Stimulated activated CD8-positive, alpha-beta memory T cell treated with anti-CD3 and anti-CD28 coated beads, Interleukin-7, amount 100 ng/mL, for 1 hour (primary cell): ENCODE data around the gene SMIM11.
"Not testable (repeated sequence)": the region's sequence is repeated elsewhere in the genome, so short reads cannot be mapped to it uniquely, and the experiment has no call there.

Experiments used
- DNase-seq, 2 donors: peaks; one replicate each; pipeline ENCODE4 v3.0.0-alpha.2; 2020; ENCODE audit warnings: low read depth in 2 of 2

The SMIM11 gene

DNA sequence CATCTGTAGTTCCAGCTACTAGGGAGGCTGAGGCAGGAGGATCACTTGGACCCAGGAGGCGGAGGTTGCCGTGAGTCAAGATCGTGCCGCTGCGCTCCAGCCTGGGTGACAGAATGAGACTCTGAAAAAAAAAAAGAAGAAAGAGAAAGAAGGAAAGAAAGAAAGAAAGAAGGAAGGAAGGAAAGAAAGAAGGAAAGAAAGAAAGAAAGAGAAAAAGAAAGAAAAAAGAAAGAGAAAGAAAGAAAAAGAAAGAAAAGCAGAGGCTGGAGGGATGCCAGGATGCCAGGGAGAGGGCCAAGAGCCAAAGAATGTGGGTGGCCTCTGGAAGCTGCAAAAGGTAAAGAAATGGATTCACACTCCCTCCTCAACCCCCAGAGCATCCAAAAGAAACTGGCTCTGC, 19.7 kb upstream of the SMIM11 start:
- no peak for DNase-seq

DNA sequence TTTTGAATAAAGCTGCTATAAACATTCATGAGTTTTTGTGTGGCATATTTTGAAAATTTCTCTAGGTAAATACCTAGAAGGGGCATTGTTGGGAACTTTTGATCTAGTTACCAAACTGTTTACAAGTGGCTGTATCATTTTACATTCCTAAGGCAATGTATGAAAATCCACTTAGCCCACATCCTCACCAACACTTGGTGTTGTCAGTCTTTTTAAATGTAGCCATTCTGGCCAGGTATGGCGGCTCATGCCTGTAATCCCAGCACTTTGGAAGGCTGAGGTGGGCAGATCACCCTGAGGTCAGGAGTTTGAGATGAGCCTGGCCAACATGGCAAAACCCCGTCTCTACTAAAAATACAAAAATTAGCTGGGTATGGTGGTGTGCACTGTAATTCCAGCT, 17.4 kb upstream of the SMIM11 start:
- no peak for DNase-seq

DNA sequence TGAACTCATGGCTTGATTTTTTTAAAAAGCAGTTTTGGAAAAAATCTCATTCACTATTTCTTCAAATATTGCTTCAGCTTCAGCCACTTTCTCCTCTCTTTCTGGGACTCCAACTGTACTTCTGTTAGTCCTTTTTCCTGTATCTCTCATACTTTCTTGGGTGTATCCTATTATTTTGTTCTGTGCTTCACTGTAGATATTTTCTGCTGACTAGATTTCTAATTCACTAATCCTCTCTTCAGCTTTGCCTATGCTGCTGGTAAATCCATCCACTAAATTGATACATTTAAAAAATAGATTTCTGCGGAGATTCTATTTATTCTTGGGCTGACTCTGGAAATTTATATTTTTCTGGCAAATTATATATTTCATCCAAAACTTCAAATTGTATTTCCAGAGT, 16.4 kb upstream of the SMIM11 start:
- no peak for DNase-seq

DNA sequence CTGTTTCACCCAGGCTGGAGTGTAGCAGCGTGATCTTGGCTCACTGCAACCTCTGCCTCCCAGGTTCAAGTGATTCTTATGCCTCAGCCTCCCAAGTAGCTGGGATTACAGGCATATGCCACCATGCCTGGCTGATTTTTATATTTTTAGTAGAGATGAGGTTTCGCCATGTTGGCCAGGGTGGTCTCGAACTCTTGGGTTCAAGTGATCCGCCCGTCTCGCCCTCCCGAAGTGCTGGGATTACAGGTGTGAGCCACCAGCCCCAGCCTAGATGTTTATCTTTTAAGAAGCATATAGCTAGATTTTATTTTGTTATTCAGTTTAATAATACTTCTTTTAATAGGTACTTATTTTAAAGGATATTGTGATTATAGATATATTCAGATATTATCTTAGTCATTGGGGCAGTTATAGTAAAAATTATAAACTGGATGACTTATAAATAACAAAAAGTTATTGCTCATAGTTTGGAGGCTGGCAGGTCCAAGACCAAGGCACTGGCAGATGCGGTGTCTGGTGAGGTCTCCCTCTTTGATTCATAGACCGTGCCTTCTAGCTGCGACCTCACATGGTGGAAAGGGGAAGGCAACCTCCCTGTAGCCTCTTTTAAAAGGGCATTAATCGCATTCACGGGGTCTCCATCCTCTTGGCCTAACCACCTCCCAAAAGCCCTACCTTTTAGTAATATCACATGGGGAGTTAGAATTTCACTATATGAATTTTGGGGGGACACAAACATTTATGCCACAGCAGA, 14.6 kb upstream of the SMIM11 start:
- DNase-seq = no peak

DNA sequence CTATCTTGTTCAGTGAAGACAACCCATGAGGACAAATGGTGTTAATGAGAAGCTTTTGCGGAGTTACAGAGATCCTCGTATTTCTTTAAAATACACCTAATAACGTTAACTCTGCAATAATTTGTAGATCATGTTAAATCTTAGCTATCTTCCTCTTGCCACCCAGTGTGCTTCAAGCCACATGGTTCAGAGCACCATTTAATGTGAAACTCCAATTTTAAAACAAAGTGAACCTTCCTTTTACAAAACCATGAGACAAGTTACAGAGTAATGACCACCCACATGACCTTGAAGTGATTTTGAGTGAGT, 13.2 kb upstream of the SMIM11 start:
- DNase-seq = no peak

DNA sequence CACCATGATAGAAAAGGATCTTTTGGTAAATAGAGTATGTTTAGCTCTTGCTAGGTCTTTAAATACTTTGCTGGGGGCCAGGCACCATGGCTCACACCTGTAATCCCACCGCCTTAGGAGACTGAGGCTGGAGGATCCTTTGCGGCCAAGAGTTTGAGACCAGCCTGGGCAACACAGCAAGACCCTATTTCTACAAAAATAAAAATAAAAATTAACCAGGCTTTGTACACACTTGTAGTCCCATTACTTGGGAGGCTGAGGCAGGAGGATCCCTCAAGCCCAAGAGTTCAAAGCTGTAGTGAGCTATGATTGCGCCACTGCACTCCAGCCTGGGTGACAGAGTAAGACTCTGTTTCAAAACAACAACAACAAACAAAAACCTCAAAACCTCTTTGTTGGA, 12.6 kb upstream of the SMIM11 start:
- no peak for DNase-seq

DNA sequence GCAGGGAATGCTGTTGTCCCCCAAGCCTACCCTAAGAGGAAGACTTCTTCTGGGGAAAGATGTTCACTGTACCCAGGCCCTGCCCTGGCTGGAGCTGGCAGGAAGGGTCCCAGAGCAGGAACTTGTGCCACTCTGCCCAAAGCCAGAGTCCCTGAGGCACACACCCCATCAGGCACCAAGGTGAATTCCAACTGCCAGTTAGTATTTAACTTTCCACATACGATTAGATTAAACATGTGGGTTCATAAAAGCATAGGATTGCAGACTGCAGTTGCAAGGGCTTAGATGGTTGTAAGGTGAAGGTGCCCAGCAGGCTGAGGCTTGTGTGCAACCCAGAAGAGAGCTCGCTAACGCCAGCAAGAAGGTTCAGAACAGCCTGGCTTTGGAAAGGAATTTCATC, 11.6 kb upstream of the SMIM11 start, which contains the start of gene KCNE2:
TSS of gene KCNE2 (plus strand) at position 274 of the 400 bp plus-strand sequence. CDS start 6,473 bp downstream, outside the sequence.
- no peak for DNase-seq

DNA sequence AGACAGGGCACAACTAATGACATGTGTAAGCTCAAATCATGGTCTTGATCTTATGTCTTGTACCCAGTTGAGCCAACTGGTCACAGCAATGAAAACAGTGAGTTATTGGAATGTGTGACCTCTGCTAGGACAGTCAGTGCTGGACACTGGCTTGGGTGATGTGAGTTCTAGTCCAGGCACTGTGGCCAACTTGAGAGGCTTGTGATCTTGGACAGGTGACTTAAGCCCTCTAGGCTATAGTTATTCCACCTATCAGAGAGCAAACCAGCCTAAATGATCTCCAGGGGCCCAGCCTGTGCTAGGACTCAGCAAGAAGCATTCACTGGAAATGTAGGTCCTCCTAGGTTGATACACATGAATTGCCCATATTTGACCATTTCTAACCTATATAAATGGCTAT, 10.4 kb upstream of the SMIM11 start:
- no peak for DNase-seq

DNA sequence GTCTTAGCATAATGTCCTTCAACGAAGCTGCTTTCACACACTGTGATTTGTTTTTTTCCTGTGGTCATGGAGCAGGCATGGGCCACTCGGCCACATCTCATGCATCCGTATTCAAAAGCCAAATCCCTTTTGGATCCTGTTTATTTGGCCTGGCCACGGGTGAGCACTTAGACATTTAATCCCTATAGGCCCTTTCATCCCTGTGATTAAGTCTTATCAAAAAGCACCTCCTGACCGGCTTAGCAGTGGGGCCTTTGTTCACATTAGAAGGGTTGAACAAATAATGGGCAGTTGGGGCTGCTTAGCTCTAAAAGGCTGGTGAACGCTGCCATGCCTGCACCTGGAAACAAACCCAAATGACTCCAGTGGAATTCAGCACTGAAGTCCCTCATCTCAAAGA, 9.5 kb upstream of the SMIM11 start:
- no peak for DNase-seq

DNA sequence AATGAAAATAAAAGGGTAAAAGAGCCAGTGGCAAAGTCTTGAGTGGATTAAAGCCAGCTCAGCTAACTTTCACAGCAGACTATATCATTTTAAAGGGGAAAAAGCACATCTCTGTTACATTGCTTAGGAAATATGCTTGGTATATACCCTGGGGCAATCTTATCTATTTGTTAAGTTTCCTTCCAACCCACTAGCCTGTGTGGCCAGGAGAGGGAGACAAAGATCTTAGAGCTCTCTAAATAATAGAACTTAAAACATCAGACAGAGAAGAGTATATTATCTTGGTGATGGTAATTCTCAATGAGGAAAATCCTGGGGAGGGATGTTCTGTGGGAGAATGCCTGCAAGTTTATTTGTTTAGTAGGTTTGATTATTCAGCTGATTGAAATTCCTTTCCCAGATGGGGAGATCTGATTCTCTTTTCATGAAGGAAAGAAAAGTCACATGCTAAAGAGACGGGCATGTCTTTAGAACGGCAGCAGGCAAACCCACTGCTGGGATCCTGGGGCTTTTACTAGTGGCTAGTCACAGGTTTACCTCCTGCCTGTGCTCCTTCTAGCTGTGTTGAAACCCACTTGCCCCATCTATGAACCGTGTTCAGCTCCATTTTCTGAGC, 7.9 kb upstream of the SMIM11 start:
- DNase-seq = no peak

DNA sequence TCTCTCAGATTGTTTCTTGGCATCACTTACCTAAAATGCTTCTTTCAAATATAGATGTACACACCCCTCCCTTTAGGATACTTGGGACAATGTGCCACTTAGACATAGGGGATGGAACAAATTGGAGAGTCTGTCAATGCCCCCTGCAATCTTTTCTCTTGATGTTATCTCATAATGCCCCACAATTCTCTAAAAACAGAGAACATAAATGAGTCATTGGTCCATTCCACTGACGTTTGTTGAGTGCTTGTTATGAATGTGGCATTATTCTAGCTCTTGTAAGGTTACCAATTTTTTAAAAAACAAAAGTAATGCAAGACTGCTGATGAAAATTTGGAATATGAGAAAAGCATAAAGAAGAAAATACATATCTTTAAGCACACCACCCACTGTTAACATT, 5.6 kb upstream of the SMIM11 start:
- no peak for DNase-seq

DNA sequence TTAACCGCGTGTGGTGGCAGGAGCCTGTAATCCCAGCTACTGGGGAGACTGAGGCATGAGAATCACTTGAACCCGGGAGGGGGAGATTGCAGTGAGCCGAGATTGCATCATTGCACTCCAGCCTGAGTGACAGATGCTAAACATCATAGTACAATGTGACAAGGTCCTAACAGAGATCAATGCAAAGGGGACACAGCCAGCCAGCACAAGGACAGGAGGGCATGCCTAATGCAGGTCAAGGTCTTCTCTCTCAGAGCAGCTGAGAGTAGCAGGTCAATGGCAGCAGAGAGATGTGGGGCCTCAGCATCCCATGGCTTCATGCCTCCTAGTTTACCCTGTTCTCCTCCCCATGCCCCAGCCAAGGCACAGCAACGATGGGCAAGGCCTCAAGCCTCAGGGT, 3.0 kb upstream of the SMIM11 start:
- DNase-seq = no peak

DNA sequence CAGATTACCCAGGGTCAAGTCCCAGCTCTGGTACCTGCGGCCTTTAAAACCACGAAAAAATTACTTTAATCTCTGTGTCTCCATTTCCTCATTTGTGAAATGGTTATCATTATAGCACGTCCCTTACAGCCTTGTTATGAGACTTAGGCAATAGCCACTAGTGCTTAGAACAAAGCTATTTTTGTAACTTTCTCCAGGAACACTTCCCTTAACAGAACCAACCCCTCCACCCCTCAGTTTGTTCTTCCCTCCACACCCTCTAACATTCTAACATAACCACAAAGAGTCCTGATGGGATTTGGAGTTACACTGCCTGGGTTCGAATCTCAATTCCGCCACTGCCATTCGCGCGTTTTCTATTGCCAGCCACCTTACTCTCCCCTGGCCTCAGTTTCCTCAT, 845 bp upstream of the SMIM11 start:
- not testable (repeated sequence) for DNase-seq

DNA sequence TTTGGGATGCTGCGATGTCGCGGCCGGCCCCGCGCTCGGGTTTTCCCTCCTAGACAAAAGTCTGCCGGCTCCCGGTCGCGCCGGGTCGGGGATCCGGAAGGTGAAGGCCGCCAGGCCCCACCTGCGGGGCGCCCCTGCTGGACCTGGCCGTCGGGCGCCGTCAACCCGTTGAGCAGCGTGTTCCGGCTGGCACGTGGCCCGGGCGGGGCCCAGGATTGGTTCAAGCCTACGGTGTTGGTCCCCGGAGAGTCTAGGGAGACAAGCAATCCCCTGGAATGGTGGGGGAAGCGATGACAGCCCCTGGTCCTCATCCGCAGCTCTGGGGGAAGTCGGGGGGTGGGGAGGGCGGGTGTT, 289 bp downstream of the SMIM11 start:
- DNase-seq = not testable (repeated sequence)

DNA sequence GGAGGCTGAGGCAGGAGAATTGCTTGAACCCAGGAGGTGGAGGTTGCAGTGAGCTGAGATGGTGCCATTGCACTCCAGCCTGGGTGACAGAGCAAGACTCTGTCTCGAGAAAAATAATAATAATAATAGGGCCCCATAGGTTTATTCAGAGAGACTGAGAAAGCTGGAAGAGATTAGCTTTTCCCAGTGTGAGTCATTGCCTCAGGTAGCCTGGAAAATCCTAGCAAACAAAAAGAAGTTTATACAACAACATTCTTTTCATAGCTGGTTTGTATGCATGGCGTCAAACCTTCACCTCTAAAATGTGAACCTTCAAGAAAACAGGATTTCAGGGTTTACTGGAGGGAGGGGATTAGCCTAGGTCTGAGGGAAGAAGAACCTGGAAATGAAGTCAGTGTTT, 7.8 kb downstream of the SMIM11 start:
- DNase-seq = not testable (repeated sequence)

DNA sequence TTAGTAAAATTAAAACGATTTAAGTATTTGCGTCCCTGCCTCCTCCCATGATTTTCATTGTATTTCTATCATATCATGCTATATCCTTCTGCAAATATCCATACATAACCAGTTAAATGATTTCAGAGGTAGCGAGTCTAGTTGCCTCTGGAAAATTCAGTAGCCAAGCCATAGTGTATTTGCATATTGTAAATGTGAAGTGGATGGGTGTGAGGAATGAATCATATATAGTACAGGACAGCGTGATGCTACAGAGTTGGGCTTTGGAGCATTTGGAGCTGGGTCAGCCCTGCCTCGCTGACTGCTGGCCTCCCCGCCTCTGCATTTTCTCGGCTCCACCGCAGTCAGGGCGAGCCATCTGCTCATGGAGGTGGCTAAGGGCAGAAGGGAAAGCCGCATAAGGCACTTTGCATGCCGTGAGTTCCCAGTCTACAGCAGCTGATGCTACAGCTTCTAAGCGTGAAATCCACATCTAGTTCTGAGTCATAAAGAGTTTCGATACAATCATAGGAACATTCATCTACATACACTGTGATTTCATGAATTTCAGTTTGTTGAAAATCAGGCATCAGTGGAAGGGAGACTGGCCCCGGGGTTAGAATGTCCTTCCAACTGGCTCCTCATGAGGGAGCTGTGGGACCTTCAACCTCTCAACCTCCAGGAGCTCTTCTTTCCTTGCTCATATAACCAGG, 8.6 kb downstream of the SMIM11 start:
- not testable (repeated sequence) for DNase-seq

DNA sequence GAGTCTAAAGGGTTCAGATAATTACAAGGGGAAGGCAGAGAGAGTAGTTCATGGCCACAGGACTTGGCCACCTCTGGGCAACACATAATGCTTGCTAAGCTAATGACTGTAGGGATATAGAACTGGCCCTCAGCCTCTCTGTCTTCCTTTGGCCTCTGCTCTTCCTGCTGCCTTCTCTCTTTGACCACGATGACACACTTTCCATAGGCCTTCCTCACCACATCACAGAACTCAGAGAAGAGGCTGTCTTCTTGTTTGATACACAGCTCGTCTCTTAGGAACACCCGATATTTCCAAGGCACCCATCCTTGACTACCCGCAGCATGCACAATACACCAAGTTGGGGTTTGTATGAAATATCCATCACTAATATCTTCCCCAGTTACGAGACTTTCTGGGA, 25.2 kb downstream of the SMIM11 start:
- DNase-seq = not testable (repeated sequence)

DNA sequence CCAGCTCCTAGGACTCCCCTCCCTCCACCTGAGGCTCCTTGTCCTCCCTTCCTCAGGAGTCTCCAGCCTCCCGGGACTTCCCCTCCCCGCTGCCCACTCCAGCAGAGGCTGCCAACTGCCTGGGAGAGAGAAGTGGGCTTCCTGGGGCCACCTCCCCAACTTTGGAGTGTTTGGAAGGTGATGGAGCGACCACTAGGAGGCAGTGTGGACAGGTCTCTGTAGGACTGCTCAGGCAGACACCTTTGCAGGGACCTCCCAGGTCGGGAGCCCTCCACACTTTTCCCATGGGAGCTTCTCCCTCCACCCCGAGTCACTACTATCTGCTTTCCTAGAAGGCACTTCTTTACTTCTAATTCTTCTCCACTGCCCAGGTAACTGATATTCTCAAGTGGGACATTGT, 29.4 kb downstream of the SMIM11 start:
- DNase-seq = not testable (repeated sequence)

DNA sequence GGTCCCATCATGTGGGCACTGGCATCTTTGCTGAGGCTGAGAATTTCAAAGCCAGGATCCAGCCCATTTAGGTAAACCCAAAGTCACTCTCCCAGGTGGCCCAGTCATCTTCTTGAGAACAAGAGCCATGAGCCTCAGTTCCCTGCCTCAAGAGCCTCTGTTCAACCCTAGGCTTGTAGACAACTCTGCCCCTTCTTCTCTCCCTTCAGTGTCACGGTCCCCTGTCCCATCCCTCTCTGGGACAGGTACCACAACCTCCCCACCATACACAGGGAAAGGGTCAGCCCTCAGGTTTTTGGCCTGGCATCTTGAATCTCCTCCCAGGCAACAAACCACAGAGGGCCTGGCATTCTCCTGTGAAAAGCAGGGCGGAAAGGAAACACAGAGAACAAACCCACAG, 30.4 kb downstream of the SMIM11 start:
- not testable (repeated sequence) for DNase-seq

DNA sequence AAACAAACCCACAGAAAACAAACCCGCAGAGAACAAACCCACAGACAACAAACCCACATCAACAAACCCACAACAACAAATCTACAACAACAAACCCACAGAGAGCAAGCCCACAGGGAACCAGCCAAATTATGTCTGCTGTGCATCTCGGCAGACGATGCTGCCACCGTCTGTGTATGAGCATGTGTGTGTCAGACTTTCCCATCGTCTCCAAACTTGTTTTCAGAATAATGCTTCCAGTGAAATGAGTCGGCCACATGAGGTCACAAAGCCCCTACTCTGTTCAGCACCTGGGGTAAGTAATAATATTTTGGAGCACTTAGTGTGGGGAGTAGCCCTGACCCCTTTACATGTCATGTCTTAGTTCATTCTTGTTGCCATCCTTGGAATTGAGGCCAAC, 30.8 kb downstream of the SMIM11 start:
- not testable (repeated sequence) for DNase-seq

DNA sequence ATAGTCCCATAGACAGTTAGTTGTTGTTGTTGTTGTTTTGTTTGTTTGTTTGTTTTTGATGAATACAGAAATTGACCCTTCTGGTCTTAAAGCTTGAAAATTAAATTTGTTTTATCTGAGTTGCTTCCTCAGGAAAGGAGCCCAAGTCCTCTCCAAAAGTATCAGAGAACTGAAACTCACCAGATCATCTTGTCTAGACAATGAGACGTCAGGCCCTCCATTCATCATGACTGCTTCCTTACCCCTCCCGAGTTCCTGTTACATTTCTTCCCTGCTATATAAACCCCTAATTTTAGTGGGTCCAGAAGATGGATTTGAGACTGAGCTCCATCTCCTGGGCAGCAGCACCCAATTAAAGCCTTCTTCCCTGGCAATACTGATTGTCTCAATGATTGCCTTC, 31.4 kb downstream of the SMIM11 start:
- DNase-seq = not testable (repeated sequence)

DNA sequence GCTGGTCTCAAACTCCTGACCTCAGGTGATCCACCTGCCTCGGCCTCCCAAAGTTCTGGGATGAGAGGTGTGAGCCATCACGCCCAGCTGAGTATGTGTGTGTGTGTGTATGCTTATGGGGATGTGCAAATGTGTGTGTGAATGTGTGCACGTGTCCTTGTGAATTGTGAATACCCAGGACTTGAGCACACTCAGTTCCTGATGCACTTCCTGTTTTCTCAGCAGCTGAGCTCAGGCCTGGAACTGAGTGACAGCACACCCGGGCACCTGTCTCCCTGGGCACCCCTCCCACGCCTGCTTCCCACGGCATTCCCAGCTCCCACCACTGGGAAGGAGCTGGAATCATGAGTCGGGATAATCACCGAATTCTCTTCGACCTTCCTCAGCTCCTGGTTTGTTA, 32.0 kb downstream of the SMIM11 start:
- DNase-seq = not testable (repeated sequence)

DNA sequence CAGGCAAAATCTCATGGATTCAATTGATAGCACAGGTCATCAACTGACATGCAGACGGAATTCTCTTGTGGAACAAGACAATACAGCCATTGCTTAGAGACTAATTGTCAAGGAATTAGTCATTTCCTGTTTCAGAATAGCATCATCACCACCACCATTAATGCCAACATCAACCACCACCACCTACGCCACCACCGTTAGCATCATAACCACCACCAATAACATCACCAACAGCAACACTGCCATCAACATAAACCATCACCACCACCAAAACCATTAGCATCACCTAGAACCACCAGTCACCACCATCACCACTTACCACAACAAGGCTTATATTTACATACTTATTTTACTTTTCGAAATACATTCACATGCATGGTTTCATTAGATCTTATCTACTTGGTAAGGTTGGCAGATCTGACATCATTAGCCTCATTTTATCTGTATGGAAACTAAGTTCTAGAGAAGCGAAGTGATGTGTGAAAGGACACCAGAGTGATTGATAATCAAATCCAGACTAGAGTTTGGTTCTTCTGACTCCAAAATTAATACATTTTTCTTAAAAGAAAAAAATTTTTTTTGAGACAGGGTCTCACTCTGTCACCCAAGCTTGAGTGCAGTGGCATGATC, 42.3 kb downstream of the SMIM11 start:
- not testable (repeated sequence) for DNase-seq
